DMS114 treated with DMSO at 0.1 percent for 48 hours (cell line): ENCODE results near the gene FXYD6.

Experiments used
- DNase-seq: peaks from one replicate; lab custom pipeline; 2025; ENCODE audit not compliant: unreplicated experiment; lab: John Stamatoyannopoulos, UW

FXYD6 gene

GRCh38 chr11:117851106-117851505, 25.4 kb downstream of the FXYD6 start:
- no peak for DNase-seq

GRCh38 chr11:117849781-117850414, 26.6 kb downstream of the FXYD6 start:
- DNase-seq = no peak

- DNase-seq = peak; percentile 6
Observed at GRCh38 chr11:117843666-117844484, 32.6 kb downstream of the FXYD6 start.

GRCh38 chr11:117842131-117842941, 34.1 kb downstream of the FXYD6 start:
- DNase-seq = no peak

GRCh38 chr11:117841551-117842031, 34.9 kb downstream of the FXYD6 start:
- DNase-seq = no peak

- no peak for DNase-seq
Observed at GRCh38 chr11:117840881-117841550, 35.4 kb downstream of the FXYD6 start.

GRCh38 chr11:117839936-117840813, 36.3 kb downstream of the FXYD6 start:
- no peak for DNase-seq

- DNase-seq = no peak
Observed at GRCh38 chr11:117839380-117839881, 37.0 kb downstream of the FXYD6 start.

GRCh38 chr11:117838901-117839300, 37.6 kb downstream of the FXYD6 start:
- no peak for DNase-seq

- no peak for DNase-seq
Observed at GRCh38 chr11:117837791-117838190, 38.7 kb downstream of the FXYD6 start.

GRCh38 chr11:117837070-117837776, 39.2 kb downstream of the FXYD6 start:
- DNase-seq = no peak

- DNase-seq = no peak
Observed at GRCh38 chr11:117836077-117836960, 40.1 kb downstream of the FXYD6 start.

- DNase-seq = no peak
Observed at GRCh38 chr11:117835576-117835975, 40.9 kb downstream of the FXYD6 start.

- DNase-seq = no peak
Observed at GRCh38 chr11:117834838-117835443, 41.5 kb downstream of the FXYD6 start.

GRCh38 chr11:117834068-117834810, 42.2 kb downstream of the FXYD6 start:
- no peak for DNase-seq

GRCh38 chr11:117833401-117833891, 43.0 kb downstream of the FXYD6 start:
- DNase-seq = no peak

- no peak for DNase-seq
Observed at GRCh38 chr11:117832511-117832910, 43.9 kb downstream of the FXYD6 start.
